ENCODE measurements around the gene ADGRG6.
"Not testable (repeated sequence)": the region's sequence is repeated elsewhere in the genome, so short reads cannot be mapped to it uniquely, and the experiment has no call there.

The ADGRG6 gene

DNA sequence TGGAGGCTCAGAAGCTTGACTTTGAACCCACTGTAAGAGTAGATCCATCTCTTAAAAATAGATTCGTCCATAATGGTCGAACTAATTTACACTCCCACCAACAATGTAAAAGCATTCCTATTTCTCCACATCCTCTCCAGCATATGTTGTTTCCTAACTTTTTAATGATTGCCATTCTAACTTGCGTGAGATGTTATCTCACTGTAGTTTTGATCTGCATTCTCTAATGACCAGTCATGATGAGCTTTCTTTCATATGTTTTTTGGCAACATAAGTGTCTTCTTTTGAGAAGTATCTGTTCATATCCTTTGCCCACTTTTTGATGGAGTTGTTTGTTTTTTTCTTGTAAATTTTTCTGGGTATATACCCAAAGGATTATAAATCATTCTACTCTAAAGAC lies 44.4 kb downstream of the ADGRG6 start:
- not testable (repeated sequence) for H3K4me3 ChIP-seq (ENCODE audit: low read depth, low read length); H3K36me3 ChIP-seq (ENCODE audit: insufficient read depth, low read length); H2AFZ ChIP-seq (ENCODE audit: low read length, unreplicated experiment); H3K27me3 ChIP-seq (ENCODE audit: insufficient read depth, low read length); H3K79me2 ChIP-seq (ENCODE audit: control insufficient read depth, insufficient read depth, low read length, unreplicated experiment); H3K27ac ChIP-seq (ENCODE audit: low read depth, low read length)
- H3K4me1 ChIP-seq (ENCODE audit: control insufficient read depth, insufficient read depth, low read length, unreplicated experiment) = peaks cover 12% of the 10 kb centered on the region

DNA sequence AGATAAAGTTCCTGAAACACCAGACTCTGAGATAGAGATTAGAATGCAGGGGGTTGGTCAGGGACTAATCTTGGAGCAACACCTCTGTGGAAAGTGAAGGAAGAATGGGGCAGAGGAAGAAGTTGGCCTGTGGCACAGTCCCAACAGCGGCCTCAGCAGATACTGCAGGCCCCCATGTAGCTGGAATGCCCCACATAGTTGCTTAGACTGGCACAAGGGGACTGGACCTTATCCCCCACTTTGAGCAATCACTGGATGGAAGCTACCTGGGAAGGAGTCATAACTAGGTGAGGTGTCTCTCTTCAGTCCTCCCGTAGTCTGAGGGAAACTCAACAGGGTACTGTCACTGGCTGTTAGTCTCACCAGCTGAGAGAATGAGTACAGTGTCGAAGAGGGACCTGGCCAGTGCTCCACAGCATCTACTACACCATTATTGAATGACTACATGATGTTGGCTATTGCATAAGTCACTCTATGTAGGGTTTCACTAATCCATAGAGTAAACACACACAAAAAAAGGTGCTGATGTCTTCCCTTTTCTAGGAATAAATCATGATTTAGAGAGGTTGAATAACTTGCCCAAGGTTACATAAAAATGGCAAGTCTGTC lies 47.5 kb downstream of the ADGRG6 start:
- Histone ChIP-seq H3K36me3 (ENCODE audit: insufficient read depth, low read length) (no peaks in the 10 kb centered on the region), H3K79me2 (ENCODE audit: control insufficient read depth, insufficient read depth, low read length, unreplicated experiment) (no peaks in the 10 kb centered on the region), H3K4me3 (ENCODE audit: low read depth, low read length) (no peak overlapping the region), H3K27ac (ENCODE audit: low read depth, low read length) (no peak overlapping the region), H2AFZ (ENCODE audit: low read length, unreplicated experiment) (no peak overlapping the region), H3K27me3 (ENCODE audit: insufficient read depth, low read length) (no peaks in the 10 kb centered on the region), H3K4me1 (ENCODE audit: control insufficient read depth, insufficient read depth, low read length, unreplicated experiment) (peaks cover 6% of the 10 kb centered on the region)

DNA sequence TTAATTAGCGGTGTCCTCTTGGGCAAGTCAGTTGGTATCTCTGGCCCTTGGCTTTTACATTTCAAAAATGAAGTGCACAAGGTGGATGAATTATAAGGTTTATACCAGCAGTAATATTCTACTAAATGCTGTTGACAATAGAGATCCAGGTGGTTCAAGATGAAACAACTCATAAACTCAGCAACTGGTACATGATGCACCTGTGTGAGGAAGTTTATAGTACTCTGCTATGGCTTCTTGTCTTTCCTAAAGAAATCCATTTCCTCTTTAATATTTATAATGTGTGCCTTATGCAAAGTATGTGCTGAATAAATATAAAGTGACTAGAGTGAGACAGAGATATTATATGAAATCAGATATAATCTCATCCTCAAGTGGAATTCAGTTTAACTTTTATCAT lies 48.5 kb downstream of the ADGRG6 start:
- no peak overlapping the region for H3K27ac ChIP-seq (ENCODE audit: low read depth, low read length)
- H3K4me1 ChIP-seq (ENCODE audit: control insufficient read depth, insufficient read depth, low read length, unreplicated experiment) = no peaks in the 10 kb centered on the region
- H3K4me3 ChIP-seq (ENCODE audit: low read depth, low read length) = no peak overlapping the region
- no peaks in the 10 kb centered on the region for H3K79me2 ChIP-seq (ENCODE audit: control insufficient read depth, insufficient read depth, low read length, unreplicated experiment)
- H3K36me3 ChIP-seq (ENCODE audit: insufficient read depth, low read length) = no peaks in the 10 kb centered on the region
- no peaks in the 10 kb centered on the region for H3K27me3 ChIP-seq (ENCODE audit: insufficient read depth, low read length)
- no peak overlapping the region for H2AFZ ChIP-seq (ENCODE audit: low read length, unreplicated experiment)

DNA sequence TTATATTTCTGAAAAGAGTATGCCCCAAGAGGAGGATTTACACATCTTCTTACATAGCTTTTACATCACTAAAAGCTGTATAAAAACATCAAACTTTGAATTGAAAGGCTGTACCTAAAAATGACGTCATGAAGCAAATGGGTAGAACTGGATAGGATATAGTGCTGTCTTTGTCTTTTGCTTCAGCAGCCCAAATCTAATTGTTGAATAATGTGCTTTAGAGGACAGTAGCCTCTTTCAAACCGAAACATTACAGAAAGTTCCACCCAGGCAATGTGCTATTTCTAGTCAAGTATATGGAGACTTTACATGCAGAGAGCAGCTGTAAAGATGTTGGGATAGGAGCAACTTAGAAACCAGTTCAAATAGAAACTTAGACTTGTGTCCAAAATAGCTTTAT lies 51.9 kb downstream of the ADGRG6 start:
- Histone ChIP-seq H3K79me2 (ENCODE audit: control insufficient read depth, insufficient read depth, low read length, unreplicated experiment) (no peaks in the 10 kb centered on the region), H3K36me3 (ENCODE audit: insufficient read depth, low read length) (no peaks in the 10 kb centered on the region), H3K27ac (ENCODE audit: low read depth, low read length) (no peak overlapping the region), H3K4me1 (ENCODE audit: control insufficient read depth, insufficient read depth, low read length, unreplicated experiment) (peaks cover 8% of the 10 kb centered on the region), H3K4me3 (ENCODE audit: low read depth, low read length) (no peak overlapping the region), H2AFZ (ENCODE audit: low read length, unreplicated experiment) (no peak overlapping the region), H3K27me3 (ENCODE audit: insufficient read depth, low read length) (no peaks in the 10 kb centered on the region)

DNA sequence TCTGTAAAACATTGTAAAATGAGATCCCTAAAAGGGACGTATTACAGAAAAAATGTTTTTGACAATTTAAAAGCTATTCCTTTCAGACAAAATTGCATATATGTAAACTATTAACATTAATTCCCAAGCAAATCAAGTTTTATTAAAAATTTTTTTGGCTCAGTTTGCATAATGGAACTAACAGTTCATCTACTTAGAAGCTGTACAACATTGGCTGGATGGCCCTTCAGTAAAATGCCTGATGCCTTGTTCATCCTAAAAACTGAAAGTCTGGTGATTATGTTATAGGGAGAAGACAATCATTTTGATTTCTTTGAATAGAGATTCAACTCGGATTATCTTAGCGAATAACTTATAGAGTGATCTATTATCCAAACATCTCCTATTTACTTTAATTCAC lies 52.8 kb downstream of the ADGRG6 start:
- Histone ChIP-seq H3K79me2 (ENCODE audit: control insufficient read depth, insufficient read depth, low read length, unreplicated experiment) (no peaks in the 10 kb centered on the region), H3K36me3 (ENCODE audit: insufficient read depth, low read length) (no peaks in the 10 kb centered on the region), H3K27ac (ENCODE audit: low read depth, low read length) (no peak overlapping the region), H3K4me3 (ENCODE audit: low read depth, low read length) (no peak overlapping the region), H3K27me3 (ENCODE audit: insufficient read depth, low read length) (no peaks in the 10 kb centered on the region), H3K4me1 (ENCODE audit: control insufficient read depth, insufficient read depth, low read length, unreplicated experiment) (peaks cover 13% of the 10 kb centered on the region), H2AFZ (ENCODE audit: low read length, unreplicated experiment) (no peak overlapping the region)

DNA sequence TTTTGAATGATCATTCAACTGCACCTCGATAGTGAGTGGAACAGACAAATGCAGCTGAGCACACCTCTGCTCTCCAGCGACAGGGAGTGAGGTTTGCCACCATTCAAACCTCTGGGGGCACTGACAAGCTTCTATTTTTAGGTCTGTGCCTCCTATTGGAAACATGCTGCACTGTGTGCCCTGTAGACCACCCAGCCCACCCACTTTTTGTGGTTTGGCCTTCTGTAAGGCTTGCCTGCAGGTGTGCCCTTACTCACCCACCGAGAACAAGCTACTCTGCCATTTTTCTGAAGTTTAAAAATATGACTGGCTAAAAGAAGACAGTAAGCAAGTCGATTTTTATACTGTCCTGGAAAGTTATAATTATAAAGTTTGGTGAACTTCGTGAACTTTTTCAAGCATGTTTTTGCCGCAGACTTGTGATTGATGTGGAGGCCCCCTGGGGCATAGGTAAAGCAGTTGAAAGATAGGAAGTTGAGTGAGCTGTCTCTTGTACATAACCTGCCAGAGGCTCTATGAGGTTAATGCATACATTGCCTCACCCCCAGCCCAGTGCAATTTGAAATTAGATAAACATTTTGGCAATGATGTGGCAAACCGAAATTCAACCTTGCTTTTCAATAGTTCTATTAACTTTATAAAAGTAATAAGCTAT lies 53.8 kb downstream of the ADGRG6 start:
- Histone ChIP-seq H3K27ac (ENCODE audit: low read depth, low read length) (no peak overlapping the region), H3K79me2 (ENCODE audit: control insufficient read depth, insufficient read depth, low read length, unreplicated experiment) (no peaks in the 10 kb centered on the region), H3K4me1 (ENCODE audit: control insufficient read depth, insufficient read depth, low read length, unreplicated experiment) (peaks cover 13% of the 10 kb centered on the region), H2AFZ (ENCODE audit: low read length, unreplicated experiment) (no peak overlapping the region), H3K27me3 (ENCODE audit: insufficient read depth, low read length) (no peaks in the 10 kb centered on the region), H3K4me3 (ENCODE audit: low read depth, low read length) (no peak overlapping the region), H3K36me3 (ENCODE audit: insufficient read depth, low read length) (no peaks in the 10 kb centered on the region)

DNA sequence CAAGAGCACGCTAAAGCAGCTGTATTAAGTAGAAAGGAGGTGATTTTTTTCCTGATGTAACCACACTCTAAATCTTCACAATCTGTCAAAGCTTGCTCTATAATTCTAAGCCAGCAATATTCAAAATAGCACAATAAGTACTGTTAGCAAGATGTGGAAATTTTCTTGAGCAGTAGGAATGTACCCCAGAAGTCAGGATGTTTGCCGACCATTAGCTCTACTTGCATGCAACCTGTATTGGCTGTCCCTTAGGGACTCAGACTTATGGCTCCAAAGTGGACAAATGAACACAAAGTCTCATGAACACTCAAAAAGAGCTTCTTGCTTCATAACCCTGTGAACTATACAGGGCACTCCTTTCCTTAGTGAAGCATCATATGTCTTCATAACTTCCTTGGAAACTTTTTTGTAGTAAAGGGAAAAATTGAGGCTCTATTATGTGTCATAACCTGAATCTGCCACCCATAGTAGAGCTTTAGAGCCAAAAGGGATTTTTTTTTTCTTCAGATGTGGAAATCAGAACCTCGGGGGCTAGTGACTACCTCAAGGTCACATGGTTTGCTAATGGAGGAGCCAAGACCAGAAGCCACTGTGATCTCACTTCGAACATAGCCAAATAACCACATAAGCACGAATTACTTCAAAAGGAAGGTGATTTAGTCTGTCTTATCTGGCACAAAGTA lies 54.5 kb downstream of the ADGRG6 start:
- H3K36me3 ChIP-seq (ENCODE audit: insufficient read depth, low read length) = no peaks in the 10 kb centered on the region
- peak overlapping the region; percentile 42; the same call in 1 of the 2 replicates for H3K27ac ChIP-seq (ENCODE audit: low read depth, low read length)
- H3K4me3 ChIP-seq (ENCODE audit: low read depth, low read length) = 0 out of 2 replicates have a peak overlapping the region, but pooled peaks have one; percentile 9
- peak overlapping the region; percentile 55 for H2AFZ ChIP-seq (ENCODE audit: low read length, unreplicated experiment)
- H3K4me1 ChIP-seq (ENCODE audit: control insufficient read depth, insufficient read depth, low read length, unreplicated experiment) = peaks cover 15% of the 10 kb centered on the region
- H3K27me3 ChIP-seq (ENCODE audit: insufficient read depth, low read length) = no peaks in the 10 kb centered on the region
- H3K79me2 ChIP-seq (ENCODE audit: control insufficient read depth, insufficient read depth, low read length, unreplicated experiment) = no peaks in the 10 kb centered on the region

DNA sequence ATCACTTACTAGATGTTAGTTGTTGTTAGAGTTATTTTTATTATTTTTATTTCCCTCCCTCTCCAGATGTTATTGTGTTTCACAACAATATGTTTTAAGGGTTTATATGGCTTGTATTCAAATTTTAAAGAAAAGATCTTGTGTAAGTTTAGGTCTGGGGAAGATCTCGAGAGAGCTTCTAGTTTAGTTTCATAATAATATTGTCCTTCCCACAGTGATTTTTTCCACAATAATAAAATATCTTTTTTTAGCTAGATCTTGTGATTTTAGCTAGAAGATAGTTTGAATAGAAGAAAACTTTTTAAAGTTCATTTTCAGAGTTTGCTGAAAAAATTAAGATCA lies 55.0 kb downstream of the ADGRG6 start:
- Histone ChIP-seq H3K79me2 (ENCODE audit: control insufficient read depth, insufficient read depth, low read length, unreplicated experiment) (no peaks in the 10 kb centered on the region), H3K4me3 (ENCODE audit: low read depth, low read length) (0 out of 2 replicates have a peak overlapping the region, but pooled peaks have one; percentile 9), H3K36me3 (ENCODE audit: insufficient read depth, low read length) (no peaks in the 10 kb centered on the region), H3K27ac (ENCODE audit: low read depth, low read length) (peak overlapping the region; percentile 42; the same call in 1 of the 2 replicates), H2AFZ (ENCODE audit: low read length, unreplicated experiment) (peak overlapping the region; percentile 55), H3K4me1 (ENCODE audit: control insufficient read depth, insufficient read depth, low read length, unreplicated experiment) (peaks cover 20% of the 10 kb centered on the region), H3K27me3 (ENCODE audit: insufficient read depth, low read length) (no peaks in the 10 kb centered on the region)

DNA sequence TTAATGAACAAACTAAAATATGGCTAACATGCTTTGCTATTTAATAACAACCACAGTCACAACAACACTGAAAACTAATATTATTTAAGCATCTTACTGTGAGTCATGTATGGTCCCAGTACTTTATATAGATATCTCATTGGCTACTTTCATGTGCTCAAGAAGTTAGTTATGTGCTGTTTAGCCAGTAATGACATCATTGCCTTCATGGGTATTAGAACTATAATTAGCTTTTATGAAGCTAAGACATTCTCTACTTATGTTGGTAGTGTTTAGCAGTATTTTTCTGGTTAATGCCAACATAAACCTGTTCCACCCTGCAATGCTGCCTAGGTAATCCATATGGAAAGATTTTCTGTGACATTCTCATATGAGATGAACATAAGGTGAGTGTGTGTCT lies 56.1 kb downstream of the ADGRG6 start:
- no peak overlapping the region for H3K4me3 ChIP-seq (ENCODE audit: low read depth, low read length)
- H2AFZ ChIP-seq (ENCODE audit: low read length, unreplicated experiment) = no peak overlapping the region
- H3K27ac ChIP-seq (ENCODE audit: low read depth, low read length) = no peak overlapping the region
- peaks cover 25% of the 10 kb centered on the region for H3K4me1 ChIP-seq (ENCODE audit: control insufficient read depth, insufficient read depth, low read length, unreplicated experiment)
- H3K27me3 ChIP-seq (ENCODE audit: insufficient read depth, low read length) = no peaks in the 10 kb centered on the region
- no peaks in the 10 kb centered on the region for H3K79me2 ChIP-seq (ENCODE audit: control insufficient read depth, insufficient read depth, low read length, unreplicated experiment)
- H3K36me3 ChIP-seq (ENCODE audit: insufficient read depth, low read length) = no peaks in the 10 kb centered on the region

DNA sequence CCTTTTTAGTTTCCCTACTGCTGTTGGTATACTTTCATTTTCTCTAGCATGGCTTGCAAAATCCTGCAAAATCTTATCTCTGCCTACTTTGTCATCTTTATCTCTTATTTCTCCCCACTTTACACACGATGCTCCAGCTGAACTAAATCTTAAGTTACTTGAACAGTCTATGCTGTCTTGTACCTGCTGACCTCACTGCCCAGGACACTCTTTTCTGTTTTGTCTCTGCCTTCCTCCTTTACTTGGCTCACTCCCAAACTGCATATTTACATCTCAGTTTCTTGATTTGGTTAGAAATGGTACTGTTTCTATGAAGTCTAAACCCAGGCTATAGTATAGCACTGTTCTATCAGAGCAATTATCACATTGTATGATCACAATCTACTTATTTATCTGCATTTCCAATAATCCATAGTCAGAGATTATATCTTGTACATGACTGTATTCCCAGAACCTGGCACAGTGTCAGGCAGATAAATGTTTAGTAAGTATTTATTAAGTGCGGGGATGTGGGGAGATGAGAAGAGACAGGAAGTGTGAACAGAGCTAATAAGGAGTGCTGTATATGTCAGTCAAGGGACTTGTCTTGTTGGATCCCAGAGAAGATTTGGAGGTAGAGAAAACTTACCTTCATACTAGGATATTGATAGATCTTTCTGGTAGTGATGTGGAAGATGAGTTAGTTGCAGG lies 57.6 kb downstream of the ADGRG6 start:
- Histone ChIP-seq H3K27ac (ENCODE audit: low read depth, low read length) (no peak overlapping the region), H3K4me1 (ENCODE audit: control insufficient read depth, insufficient read depth, low read length, unreplicated experiment) (peaks cover 25% of the 10 kb centered on the region), H2AFZ (ENCODE audit: low read length, unreplicated experiment) (no peak overlapping the region), H3K79me2 (ENCODE audit: control insufficient read depth, insufficient read depth, low read length, unreplicated experiment) (no peaks in the 10 kb centered on the region), H3K27me3 (ENCODE audit: insufficient read depth, low read length) (no peaks in the 10 kb centered on the region), H3K4me3 (ENCODE audit: low read depth, low read length) (no peak overlapping the region), H3K36me3 (ENCODE audit: insufficient read depth, low read length) (no peaks in the 10 kb centered on the region)
